Fibroblast of pulmonary artery (primary cell): ENCODE data around the gene TUBA1B.
"Not testable (repeated sequence)": the region's sequence is repeated elsewhere in the genome, so short reads cannot be mapped to it uniquely, and the experiment has no call there.

Source experiments
- DNase-seq: peaks from one replicate; pipeline ENCODE4 v3.0.0-alpha.2; 2010; ENCODE audit warnings: low read depth
- H3K4me3 ChIP-seq: replicated peaks from 2 replicates; pipeline ENCODE4 v1.5.1; 2011; ENCODE audit warnings: low read depth, mild to moderate bottlenecking, control low read depth, low read length, moderate library complexity
- TF ChIP-seq, protein P1 (sequence below): IDR thresholded peaks from 2 replicates; pipeline ENCODE4 v1.5.1; 2011; ENCODE audit warnings: mild to moderate bottlenecking, control low read depth, low read length, inconsistent platforms; ENCODE audit errors: missing control alignments

TUBA1B gene

DNA sequence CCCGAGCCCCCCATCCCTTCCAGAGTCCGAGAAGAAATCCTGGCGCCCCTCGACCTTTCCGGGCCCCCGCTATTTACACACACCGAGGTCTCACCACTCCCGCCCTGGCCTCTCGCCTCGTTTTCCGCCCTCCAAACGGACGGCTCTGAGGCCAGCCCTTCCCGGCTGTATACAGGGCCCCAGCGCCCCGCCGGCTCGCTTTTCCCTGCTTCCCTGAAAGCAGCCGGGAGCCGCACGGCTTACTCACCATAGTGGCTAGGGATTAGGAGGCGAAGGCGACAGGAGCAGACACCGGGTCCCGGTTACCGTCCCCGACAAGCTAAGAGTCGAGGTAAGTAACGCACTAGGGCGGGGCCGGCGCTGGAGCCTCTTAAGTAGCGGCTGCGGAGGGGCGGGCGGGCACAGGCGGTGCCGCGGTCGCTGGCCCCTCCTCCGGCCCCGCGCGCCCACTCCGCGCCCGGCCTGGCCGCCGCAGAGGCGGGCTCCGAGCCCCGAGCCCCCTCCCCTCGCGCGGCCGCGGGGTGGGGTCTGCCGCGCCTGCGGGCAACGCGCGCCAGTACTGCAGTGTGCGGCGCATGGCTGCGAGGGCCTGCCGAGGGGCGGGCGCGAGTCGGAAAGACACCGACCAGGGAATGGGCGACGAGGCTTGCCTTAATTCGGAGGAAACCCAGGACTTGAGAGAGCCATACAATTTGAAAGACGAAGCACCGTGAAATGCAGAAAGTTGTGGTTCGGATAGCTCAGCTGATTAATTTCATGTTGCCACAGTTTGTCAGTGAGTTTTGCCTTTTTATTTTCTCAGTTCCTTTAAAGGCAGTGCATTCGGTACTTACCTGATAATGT, at the start of gene TUBA1B:
Gene TUBA1B (minus strand): TSS at position 345 of the 843 bp plus-strand sequence. CDS start 95 bp downstream, at position 250.
- TF ChIP-seq, protein P1, sequence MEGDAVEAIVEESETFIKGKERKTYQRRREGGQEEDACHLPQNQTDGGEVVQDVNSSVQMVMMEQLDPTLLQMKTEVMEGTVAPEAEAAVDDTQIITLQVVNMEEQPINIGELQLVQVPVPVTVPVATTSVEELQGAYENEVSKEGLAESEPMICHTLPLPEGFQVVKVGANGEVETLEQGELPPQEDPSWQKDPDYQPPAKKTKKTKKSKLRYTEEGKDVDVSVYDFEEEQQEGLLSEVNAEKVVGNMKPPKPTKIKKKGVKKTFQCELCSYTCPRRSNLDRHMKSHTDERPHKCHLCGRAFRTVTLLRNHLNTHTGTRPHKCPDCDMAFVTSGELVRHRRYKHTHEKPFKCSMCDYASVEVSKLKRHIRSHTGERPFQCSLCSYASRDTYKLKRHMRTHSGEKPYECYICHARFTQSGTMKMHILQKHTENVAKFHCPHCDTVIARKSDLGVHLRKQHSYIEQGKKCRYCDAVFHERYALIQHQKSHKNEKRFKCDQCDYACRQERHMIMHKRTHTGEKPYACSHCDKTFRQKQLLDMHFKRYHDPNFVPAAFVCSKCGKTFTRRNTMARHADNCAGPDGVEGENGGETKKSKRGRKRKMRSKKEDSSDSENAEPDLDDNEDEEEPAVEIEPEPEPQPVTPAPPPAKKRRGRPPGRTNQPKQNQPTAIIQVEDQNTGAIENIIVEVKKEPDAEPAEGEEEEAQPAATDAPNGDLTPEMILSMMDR, result no peak
- DNase-seq, result peak; percentile 87

DNA sequence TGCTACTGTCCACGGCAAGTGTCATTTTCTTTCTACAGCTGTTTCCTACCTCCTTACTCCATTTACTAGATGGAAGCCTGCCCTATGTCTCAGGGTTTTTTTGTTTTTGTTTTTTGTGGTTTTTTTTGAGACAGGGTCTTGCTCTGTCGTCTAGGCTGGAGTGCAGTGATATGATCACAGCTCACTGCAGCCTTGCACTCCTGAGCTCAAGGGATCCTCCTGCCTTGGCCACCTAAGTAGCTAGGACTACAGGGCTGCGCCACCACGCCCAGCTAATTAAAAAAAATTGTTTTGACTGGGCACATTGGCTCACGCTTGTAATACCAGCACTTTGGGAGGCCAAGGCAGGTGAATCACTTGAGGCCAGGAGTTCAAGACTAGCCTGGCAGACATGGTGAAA, 43.0 kb upstream of the TUBA1B start:
- TF ChIP-seq, protein P1, result no peak
- DNase-seq, result no peak
- no peak overlapping the region for H3K4me3 ChIP-seq

More for the DNA sequence above, at the start of gene TUBA1B:
- H3K4me3 ChIP-seq, result peak within 1 kb of the TSS; percentile 83

DNA sequence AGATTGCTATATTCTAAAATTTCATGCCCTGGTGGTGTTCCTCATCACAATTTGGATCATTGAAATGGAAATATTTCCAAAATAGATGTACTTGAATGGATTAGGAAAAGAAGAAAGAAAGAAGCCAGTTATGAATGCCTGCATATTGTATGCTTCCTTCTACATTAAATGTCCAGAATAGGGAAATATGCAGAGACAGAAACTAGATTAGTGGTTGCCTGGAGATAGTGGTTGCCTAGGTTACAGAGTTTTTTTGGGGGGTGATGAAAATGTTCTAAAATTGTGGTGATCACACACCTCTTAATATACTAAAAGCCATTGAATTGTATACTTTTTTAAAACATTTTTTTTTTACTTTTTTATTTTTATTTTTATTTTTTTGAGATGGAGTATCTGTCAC, 39.7 kb upstream of the TUBA1B start:
- no peak for DNase-seq
- no peak overlapping the region for H3K4me3 ChIP-seq
- TF ChIP-seq, protein P1, result no peak

DNA sequence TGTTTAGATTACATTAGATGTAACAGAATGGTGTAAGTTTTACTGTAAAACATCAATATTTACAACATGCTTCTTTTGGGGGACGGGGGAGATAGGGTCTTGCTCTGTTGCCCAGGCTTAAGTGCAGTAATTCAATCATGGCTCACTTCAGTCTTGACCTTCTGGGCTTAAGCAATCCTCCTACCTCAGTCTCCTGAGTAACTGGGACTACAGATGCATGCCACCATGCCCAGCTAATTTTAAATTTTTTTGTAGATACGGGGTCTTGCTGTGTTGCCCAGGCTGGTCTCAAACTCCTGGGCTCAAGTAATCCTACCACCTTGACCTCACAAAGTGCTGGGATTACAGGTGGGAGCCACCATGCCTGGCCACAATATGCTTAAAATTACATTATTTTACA, 33.9 kb upstream of the TUBA1B start:
- no peak overlapping the region for H3K4me3 ChIP-seq
- no peak for DNase-seq
- TF ChIP-seq, protein P1, result no peak

DNA sequence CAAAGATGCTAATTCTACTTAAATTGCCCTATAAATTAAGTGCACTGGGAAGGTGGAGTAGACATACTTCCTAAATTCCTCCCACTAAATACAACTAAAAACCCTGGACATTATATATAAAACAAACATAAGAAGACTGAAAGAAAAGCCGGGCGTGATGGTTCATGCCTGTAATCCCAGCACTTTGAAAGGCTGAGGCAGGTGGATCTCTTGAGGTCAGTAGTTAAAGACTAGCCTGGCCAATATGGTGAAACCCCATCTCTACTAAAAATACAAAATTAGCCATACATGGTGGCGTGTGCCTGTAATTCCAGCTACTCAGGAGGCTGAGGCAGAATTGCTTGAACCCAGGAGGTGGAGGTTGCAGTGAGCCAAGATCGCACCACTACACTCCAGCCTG, 30.7 kb upstream of the TUBA1B start:
- not testable (repeated sequence) for DNase-seq, H3K4me3 ChIP-seq

DNA sequence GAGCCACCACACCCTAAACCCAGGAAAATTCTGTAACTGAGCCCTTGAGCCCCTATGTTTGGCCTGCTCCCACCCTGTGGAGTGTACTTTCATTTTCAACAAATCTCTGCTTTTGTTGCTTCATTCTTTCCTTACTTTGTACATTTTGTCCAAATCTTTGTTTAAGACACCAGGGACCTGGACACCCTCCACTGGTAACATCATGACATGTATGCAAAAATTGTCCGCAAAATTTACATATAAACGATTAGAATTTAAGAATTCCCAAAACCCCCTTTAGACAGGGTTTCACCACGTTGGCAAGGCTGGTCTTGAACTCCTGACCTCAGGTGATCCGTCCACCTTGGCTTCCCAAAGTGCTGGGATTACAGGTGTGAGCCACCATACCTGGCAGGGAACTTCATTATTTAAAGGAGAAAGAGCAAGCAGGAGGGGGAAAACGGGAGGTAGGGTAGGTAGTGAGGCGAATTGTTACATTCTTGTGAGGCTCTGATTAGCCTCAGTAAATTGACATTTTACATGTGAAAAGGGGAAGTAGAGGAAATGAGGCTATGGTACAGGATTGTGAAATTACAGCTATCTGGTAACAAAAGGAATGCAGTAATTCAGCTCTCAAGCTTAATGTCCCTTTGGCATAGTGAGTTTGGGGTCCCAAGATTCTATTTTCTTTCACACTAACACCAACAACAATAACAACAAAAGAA, 30.0 kb upstream of the TUBA1B start:
- no peak for DNase-seq
- no peak overlapping the region for H3K4me3 ChIP-seq
- TF ChIP-seq, protein P1, result no peak

DNA sequence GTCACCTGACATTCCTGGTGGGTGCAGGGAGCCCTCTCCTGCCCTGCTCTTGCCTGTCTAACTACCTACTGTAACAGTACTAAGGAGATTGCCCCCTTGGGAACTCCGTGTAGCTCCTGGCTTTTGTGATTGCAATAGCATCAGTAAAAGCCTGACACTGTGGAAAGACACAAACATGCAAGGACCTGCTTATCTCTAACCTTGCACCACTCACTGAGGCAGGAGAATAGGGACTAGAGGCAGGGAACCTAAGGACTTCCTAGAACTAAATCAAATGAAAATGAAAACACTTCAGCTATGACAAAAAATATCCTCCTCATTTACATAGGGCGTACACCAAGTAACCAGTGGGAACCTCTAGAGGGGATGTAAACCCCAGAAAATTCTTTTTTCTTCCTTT, 29.2 kb upstream of the TUBA1B start:
- H3K4me3 ChIP-seq, result no peak overlapping the region
- no peak for DNase-seq
- TF ChIP-seq, protein P1, result no peak
